ENCODE results near the gene KIF12.
A peak's percentile ranks its signal among the peaks of the same experiment; 100 is the strongest.
"Not testable (repeated sequence)": the region's sequence is repeated elsewhere in the genome, so short reads cannot be mapped to it uniquely, and the experiment has no call there.

The KIF12 gene

GRCh38 chr9:114082763-114083412 is 16.2 kb downstream of the KIF12 start:
- not testable (repeated sequence) for DNase-seq

- peak; percentile 88 to 90 for DNase-seq
These were observed 16.9 kb downstream of the KIF12 start for GRCh38 chr9:114082017-114082762.

GRCh38 chr9:114081441-114082016 is 17.6 kb downstream of the KIF12 start:
- DNase-seq: no peak

GRCh38 chr9:114080773-114081440 is 18.2 kb downstream of the KIF12 start:
- DNase-seq: no peak

GRCh38 chr9:114080195-114080772 is 18.8 kb downstream of the KIF12 start:
- no peak for DNase-seq

GRCh38 chr9:114078781-114079156 is 20.3 kb downstream of the KIF12 start:
- no peak for DNase-seq

- DNase-seq: no peak
These were observed 20.9 kb downstream of the KIF12 start, which contains the start of gene AMBP for GRCh38 chr9:114078021-114078780. TSS of gene AMBP (minus strand) at chr9:114078300. CDS start at chr9:114078209, 91 bp downstream.

- DNase-seq: no peak
These were observed 21.8 kb downstream of the KIF12 start for GRCh38 chr9:114077162-114077837.

- DNase-seq: no peak
These were observed 22.6 kb downstream of the KIF12 start for GRCh38 chr9:114076237-114077161.

GRCh38 chr9:114075602-114076001 is 23.5 kb downstream of the KIF12 start:
- DNase-seq: no peak

GRCh38 chr9:114072184-114073140 is 26.6 kb downstream of the KIF12 start:
- DNase-seq: no peak

- DNase-seq: no peak
These were observed 27.8 kb downstream of the KIF12 start for GRCh38 chr9:114071197-114071795.

- no peak for DNase-seq
These were observed 28.6 kb downstream of the KIF12 start for GRCh38 chr9:114070188-114071103.

GRCh38 chr9:114069476-114070187 is 29.5 kb downstream of the KIF12 start:
- no peak for DNase-seq

- no peak for DNase-seq
These were observed 33.8 kb downstream of the KIF12 start for GRCh38 chr9:114065304-114065703.

- DNase-seq: no peak
These were observed 37.1 kb downstream of the KIF12 start for GRCh38 chr9:114061830-114062474.

- no peak for DNase-seq
These were observed 37.8 kb downstream of the KIF12 start for GRCh38 chr9:114061292-114061691.
